A549 (cell line): ENCODE results near the gene FZD4.
A peak's percentile ranks its signal among the peaks of the same experiment; 100 is the strongest.

Experiments
- CBX2 ChIP-seq: fragments of 200-600 bp; sonication (generic); IDR thresholded peaks from 2 replicates; pipeline ENCODE4 v1.6.1; 2016; ENCODE audit warnings: low read depth, mild to moderate bottlenecking, borderline replicate concordance
- CEBPB ChIP-seq, 2 experiments: fragments of >200 bp in 1 of 2; sonication (Bioruptor Twin) in 1 of 2; formaldehyde crosslinking in 1 of 2; IDR thresholded peaks; 2 replicates each; pipeline ENCODE4 v1.6.1; 2012 to 2016
- CTCF ChIP-seq: fragments of >200 bp; sonication (Bioruptor Twin); formaldehyde crosslinking; IDR thresholded peaks from 3 replicates; pipeline ENCODE4 v1.5.1; 2016
- EP300 ChIP-seq, 2 experiments: fragments of >200 bp; sonication (Bioruptor Twin); formaldehyde crosslinking; IDR thresholded peaks; 2 replicates in 1 of 2; 3 replicates in 1 of 2; pipeline ENCODE4 v1.6.1; 2016 to 2017
- HDAC2 ChIP-seq: fragments of 200-600 bp; sonication (generic); IDR thresholded peaks from 2 replicates; pipeline ENCODE4 v1.6.1; 2016
- JUN ChIP-seq, 2 experiments: fragments of >200 bp; sonication (Bioruptor Twin); formaldehyde crosslinking; IDR thresholded peaks; 2 replicates in 1 of 2; 3 replicates in 1 of 2; pipeline ENCODE4 v1.6.1; 2016 to 2017
- JUNB ChIP-seq: fragments of >200 bp; sonication (Bioruptor Twin); formaldehyde crosslinking; IDR thresholded peaks from 2 replicates; pipeline ENCODE4 v1.6.1; 2016
- POLR2AphosphoS2 ChIP-seq: conservative IDR thresholded peaks from 2 replicates; pipeline ENCODE4 v1.6.1; 2012; ENCODE audit warnings: low read length, improper control_type of control experiment, inconsistent platforms
- RARB ChIP-seq: fragments of 250-450 bp; sonication (Bioruptor Pico); IDR thresholded peaks from 2 replicates; pipeline ENCODE4 v1.8.0; 2021; ENCODE audit warnings: mild to moderate bottlenecking, moderate library complexity
- REST ChIP-seq: fragments of 200-600 bp; sonication (generic); IDR thresholded peaks from 2 replicates; pipeline ENCODE4 v1.6.1; 2016; ENCODE audit warnings: antibody characterized with exemption, mild to moderate bottlenecking, moderate library complexity

GRCh38 chr11:86955361-86956120 is at the start of gene FZD4:
- TF ChIP-seq REST (no peak), JUN (IDR thresholded peaks at IDR 0.05) (no peak; a peak in 1 of 5 replicates), CTCF (peak; percentile 38; the same call in 2 of the 3 replicates), POLR2AphosphoS2 (no peak), RARB (CRISPR knock-in tag) (no peak), CEBPB (IDR thresholded peaks at IDR 0.05) (0 out of 4 replicates have a peak, but pooled peaks of 1 of the 2 experiments have one; percentile 29), JUNB (no peak), HDAC2 (no peak), EP300 (IDR thresholded peaks at IDR 0.05) (no peak), CBX2 (no peak)
